Lower lobe of right lung (tissue), 2 donors: ENCODE results near the gene TMEM44. TPM values are rescaled to one million over a fixed set of nuclear protein-coding genes. Genes with fewer than 3 reads are reported as not detected.

Source experiments
- ATAC-seq, 2 donors: fragments of 200-7000 bp; cut with Tn5 transposase; one replicate each; pipeline ENCODE4 v1.9.1; 2020 to 2022; ENCODE audit warnings: mild to moderate bottlenecking in 2 of 2, moderate library complexity in 2 of 2
- DNase-seq: peaks from one replicate; pipeline ENCODE4 v3.0.0-alpha.2; 2020
- H3K27ac ChIP-seq: fragments of 200-600 bp; one replicate; pipeline ENCODE4 v1.8.0; 2022
- H3K27me3 ChIP-seq: fragments of 200-600 bp; one replicate; pipeline ENCODE4 v1.8.0; 2022; ENCODE audit warnings: low read depth
- H3K36me3 ChIP-seq: fragments of 200-600 bp; one replicate; pipeline ENCODE4 v1.8.0; 2022; ENCODE audit warnings: mild to moderate bottlenecking
- H3K4me1 ChIP-seq: fragments of 200-600 bp; one replicate; pipeline ENCODE4 v1.8.0; 2022
- H3K4me3 ChIP-seq: fragments of 200-600 bp; one replicate; pipeline ENCODE4 v1.8.0; 2022; ENCODE audit warnings: mild to moderate bottlenecking
- H3K9me3 ChIP-seq: fragments of 200-600 bp; one replicate; pipeline ENCODE4 v1.8.0; 2022
- intact Hi-C: fragments of 100-400 bp; cut with DNase I; formaldehyde crosslinking; loops from one replicate; pipeline ENCODE4 v1.11.0; 2022
- total RNA-seq: library from RNA; stranded (reverse); fragmentation: NEBNext Ultra II Directional; extraction: Animal tissue kit (Norgen Biotek cat#: 25700); gene quantifications from one replicate; pipeline ENCODE4 v1.2.1, GENCODE V29; 2021
- TF ChIP-seq, protein P1 (sequence below): fragments of 200-600 bp; IDR thresholded peaks from one replicate; pipeline ENCODE4 v1.8.0; 2022; ENCODE audit warnings: antibody characterized with exemption, mild to moderate bottlenecking
- donor health status: DM: no; HTN: yes; CAD: no; lungs with severe emphysema.

TMEM44 gene
- total RNA-seq, 1 donor from 2014 or later = 22.7 TPM

DNA sequence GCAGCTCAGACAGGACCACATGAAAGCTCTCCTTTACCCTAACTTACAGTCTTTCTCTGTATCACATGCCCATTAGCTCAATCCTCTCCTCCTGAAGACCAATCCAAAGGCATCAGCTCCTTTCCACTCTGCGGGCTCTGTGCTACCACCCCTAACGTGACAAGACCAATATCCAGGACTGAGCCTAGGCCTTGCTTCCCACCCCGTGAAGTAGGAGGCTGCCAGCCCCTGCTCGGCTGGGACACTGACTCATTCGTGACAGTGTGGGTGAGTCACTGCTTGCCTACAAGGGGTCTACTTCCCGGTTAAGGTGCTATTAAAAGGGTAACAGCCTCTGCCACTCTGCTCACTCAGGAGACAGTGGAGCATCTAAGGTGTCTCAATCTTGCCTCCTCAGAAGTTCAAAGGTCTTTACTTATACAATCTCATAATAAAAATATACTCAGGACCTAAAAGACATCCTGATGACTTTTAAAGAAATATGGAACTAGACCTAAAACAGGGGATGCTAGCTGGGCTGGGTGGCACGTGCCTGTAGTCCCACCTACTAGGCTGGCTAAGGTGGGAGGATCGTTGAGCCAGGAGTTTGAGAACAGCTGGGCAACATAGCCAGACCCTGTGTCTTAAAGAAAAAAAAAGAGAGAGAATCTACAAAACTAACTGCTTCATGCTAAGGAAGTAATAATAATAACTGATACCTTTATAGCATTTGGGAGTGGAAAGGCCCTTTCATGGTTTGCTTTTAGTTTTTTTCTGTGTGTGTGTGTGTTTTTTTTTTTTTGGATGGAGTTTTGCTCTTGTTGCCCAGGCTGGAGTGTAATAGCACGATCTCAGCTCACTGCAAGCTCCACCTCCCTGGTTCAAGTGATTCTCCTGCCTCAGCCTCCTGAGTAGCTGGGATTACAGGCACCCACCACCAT, 55.0 kb downstream of the TMEM44 start:
- intact Hi-C loops = no loop called here
- Histone ChIP-seq H3K36me3 (no peaks in the 10 kb centered on the region), H3K9me3 (no peaks in the 10 kb centered on the region), H3K27me3 (no peaks in the 10 kb centered on the region), H3K4me3 (no peak overlapping the region), H3K4me1 (peaks cover 12% of the 10 kb centered on the region), H3K27ac (no peak overlapping the region)
- TF ChIP-seq, protein P1, sequence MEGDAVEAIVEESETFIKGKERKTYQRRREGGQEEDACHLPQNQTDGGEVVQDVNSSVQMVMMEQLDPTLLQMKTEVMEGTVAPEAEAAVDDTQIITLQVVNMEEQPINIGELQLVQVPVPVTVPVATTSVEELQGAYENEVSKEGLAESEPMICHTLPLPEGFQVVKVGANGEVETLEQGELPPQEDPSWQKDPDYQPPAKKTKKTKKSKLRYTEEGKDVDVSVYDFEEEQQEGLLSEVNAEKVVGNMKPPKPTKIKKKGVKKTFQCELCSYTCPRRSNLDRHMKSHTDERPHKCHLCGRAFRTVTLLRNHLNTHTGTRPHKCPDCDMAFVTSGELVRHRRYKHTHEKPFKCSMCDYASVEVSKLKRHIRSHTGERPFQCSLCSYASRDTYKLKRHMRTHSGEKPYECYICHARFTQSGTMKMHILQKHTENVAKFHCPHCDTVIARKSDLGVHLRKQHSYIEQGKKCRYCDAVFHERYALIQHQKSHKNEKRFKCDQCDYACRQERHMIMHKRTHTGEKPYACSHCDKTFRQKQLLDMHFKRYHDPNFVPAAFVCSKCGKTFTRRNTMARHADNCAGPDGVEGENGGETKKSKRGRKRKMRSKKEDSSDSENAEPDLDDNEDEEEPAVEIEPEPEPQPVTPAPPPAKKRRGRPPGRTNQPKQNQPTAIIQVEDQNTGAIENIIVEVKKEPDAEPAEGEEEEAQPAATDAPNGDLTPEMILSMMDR = no peak
- DNase-seq (no peak), ATAC-seq (peak in 1 of 2 donors; percentile 43)

DNA sequence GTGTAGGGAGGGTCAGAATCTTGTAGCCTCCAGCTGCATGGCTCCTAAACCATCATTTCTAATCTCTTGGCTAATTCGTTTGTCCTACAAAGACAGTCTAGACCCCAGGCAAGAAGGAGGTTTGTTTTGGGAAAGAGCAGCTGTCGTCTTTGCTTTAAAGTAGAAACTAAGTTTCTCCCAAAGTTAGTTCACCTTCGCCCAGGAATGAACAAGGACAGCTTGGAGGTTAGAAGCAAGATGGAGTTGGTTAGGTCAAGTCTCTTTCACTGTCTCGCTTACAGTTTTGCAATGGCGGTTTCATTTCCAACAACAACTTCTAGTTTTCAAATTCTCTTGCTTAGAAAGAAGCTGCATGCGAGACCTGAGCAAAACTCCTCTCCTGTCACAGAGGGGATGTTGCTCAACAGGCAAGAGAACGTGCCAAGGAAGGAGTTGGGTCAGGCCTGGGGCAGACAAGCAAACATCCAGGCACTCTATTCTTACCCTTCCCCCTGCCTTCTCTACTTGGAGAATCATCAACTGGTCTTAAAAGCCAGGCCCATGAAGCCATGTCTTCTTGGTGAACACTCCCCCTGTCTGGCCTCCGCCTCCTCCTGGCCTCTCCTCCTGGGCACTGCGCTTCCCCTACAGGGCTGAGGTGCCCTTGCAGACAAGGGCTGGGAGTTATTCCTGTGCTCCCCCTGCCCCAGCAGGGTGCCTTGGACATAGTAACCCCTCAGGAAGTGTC, 57.6 kb downstream of the TMEM44 start:
- Histone ChIP-seq H3K27ac (no peak overlapping the region), H3K4me3 (no peak overlapping the region), H3K27me3 (no peaks in the 10 kb centered on the region), H3K9me3 (no peaks in the 10 kb centered on the region), H3K36me3 (no peaks in the 10 kb centered on the region), H3K4me1 (peaks cover 30% of the 10 kb centered on the region)
- DNase-seq (no peak), ATAC-seq (peak; percentile 22 to 37)
- intact Hi-C loops = no loop called here
- TF ChIP-seq, protein P1 = no peak

DNA sequence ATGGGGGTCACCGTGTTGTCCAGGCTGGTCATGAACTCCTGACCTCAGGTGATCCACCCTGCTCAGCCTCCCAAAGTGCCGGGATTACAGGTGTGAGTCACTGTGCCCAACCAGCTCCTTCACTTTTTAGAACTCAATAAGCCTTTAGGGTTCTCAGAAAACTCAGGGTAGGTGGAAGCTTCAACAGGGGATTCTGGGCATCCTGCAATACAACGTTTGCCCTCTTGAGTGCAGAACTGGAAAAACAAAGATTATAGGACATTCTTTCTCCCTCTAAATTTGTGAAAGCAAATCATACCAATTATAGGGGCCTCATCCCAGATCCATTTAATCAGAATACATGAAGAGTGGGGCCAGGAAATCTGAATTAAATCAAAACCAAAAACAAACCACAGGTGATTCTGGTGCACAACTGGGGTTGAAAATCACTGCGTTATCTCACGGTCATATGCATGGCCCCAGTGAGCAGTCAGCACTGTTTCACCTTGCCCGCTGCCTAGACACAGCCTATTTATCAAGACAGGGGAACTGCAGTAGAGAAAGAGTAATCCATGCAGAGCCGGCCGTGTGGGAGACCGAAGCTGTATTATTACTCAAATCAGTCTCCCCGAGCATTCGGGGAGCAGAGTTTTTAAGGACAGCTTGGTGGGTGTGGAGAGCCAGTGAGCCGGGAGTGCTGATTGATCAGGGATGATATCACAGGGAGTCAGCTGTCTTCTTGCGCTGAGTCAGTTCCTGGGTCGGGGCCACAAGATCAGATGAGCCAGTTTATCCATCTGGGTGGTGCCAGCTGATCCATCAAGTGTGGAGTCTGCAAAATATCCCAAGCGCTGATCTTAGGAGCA, 58.4 kb downstream of the TMEM44 start:
- ATAC-seq (no peak), DNase-seq (no peak)
- no peaks in the 10 kb centered on the region for H3K9me3 ChIP-seq
- TF ChIP-seq, protein P1 = no peak
- H3K4me1 ChIP-seq = peaks cover 30% of the 10 kb centered on the region
- no peak overlapping the region for H3K4me3 ChIP-seq
- H3K27ac ChIP-seq = no peak overlapping the region
- intact Hi-C loops = no loop called here
- H3K36me3 ChIP-seq = no peaks in the 10 kb centered on the region
- no peaks in the 10 kb centered on the region for H3K27me3 ChIP-seq

DNA sequence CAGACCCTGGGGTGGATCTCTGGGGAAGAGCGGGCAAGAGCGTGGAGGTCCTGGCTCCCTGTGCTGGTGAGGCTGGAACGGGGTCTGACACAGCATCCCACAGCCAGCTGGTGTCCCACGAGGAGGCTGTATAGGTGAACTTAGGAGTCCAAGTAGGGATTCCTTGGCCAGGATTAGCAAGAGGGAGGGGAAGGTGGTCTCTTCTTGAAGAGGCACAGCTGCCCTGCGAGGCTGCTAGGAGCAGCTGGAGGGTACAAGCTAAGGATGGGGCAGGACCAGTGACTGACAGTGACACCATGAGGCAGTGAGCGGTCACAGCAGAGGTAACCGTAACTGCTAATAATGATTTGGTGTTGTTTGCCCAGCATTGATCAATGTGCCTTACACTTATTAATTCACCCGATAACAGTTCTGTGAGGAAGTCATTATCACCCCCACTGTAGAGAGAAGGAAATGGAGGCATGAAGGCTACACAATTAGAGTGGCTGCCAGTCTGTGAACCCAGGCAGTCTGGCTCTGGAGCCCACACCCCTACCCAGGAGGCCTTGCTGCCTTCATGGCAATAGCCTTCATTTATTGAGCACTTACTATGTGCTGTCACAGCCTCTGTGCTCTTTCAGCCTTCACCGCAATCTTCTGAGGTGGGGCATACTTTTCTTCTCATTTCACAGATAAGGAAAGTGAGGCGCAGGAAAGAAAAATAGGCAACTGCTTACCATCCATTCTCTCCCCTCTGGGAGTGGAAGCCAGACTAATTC, 59.4 kb downstream of the TMEM44 start:
- Histone ChIP-seq H3K4me1 (peaks cover 30% of the 10 kb centered on the region), H3K27me3 (no peaks in the 10 kb centered on the region), H3K36me3 (no peaks in the 10 kb centered on the region), H3K27ac (no peak overlapping the region), H3K9me3 (no peaks in the 10 kb centered on the region), H3K4me3 (no peak overlapping the region)
- TF ChIP-seq, protein P1 = peak; percentile 58
- intact Hi-C loops = no loop called here
- ATAC-seq = peak; percentile 70 to 71
- DNase-seq = no peak
